GM19238 (cell line): ENCODE measurements around the gene KCNQ2.
"Not testable (repeated sequence)": the region's sequence is repeated elsewhere in the genome, so short reads cannot be mapped to it uniquely, and the experiment has no call there.

ENCODE experiments used
- DNase-seq: peaks from one replicate; pipeline ENCODE4 v3.0.0; 2011; ENCODE audit warnings: low spot score; ENCODE audit not compliant: insufficient read length

Gene KCNQ2

GRCh38 chr20:63471981-63472831, at the start of gene KCNQ2:
KCNQ2 (minus strand) TSS chr20:63472655; CDS start chr20:63472463, 192 bp downstream.
- no peak for DNase-seq

- no peak for DNase-seq
Observed at GRCh38 chr20:63521602-63522001, 49.1 kb upstream of the KCNQ2 start.

GRCh38 chr20:63520934-63521601, 48.6 kb upstream of the KCNQ2 start:
- peak; percentile 92 for DNase-seq

GRCh38 chr20:63520504-63520933, 48.1 kb upstream of the KCNQ2 start, which contains the start of gene PPDPF:
PPDPF (plus strand) TSS chr20:63520765; CDS start chr20:63521309, 544 bp downstream.
- DNase-seq: peak; percentile 96

GRCh38 chr20:63519668-63520503, 47.4 kb upstream of the KCNQ2 start:
- peak; percentile 70 for DNase-seq

- DNase-seq: no peak
Observed at GRCh38 chr20:63518946-63519667, 46.7 kb upstream of the KCNQ2 start.

GRCh38 chr20:63518351-63518861, 46.0 kb upstream of the KCNQ2 start:
- no peak for DNase-seq

- DNase-seq: no peak
Observed at GRCh38 chr20:63517376-63518309, 45.2 kb upstream of the KCNQ2 start.

- not testable (repeated sequence) for DNase-seq
Observed at GRCh38 chr20:63514520-63514919, 42.1 kb upstream of the KCNQ2 start.

- DNase-seq: no peak
Observed at GRCh38 chr20:63513207-63513606, 40.8 kb upstream of the KCNQ2 start.

- no peak for DNase-seq
Observed at GRCh38 chr20:63509088-63509564, 36.7 kb upstream of the KCNQ2 start.

- DNase-seq: no peak
Observed at GRCh38 chr20:63508072-63508768, 35.8 kb upstream of the KCNQ2 start.

GRCh38 chr20:63507083-63507743, 34.8 kb upstream of the KCNQ2 start:
- DNase-seq: no peak

GRCh38 chr20:63505723-63506122, 33.3 kb upstream of the KCNQ2 start:
- no peak for DNase-seq

GRCh38 chr20:63505281-63505680, 32.8 kb upstream of the KCNQ2 start:
- DNase-seq: no peak

- DNase-seq: no peak
Observed at GRCh38 chr20:63504642-63505041, 32.2 kb upstream of the KCNQ2 start.

GRCh38 chr20:63503524-63503923, 31.1 kb upstream of the KCNQ2 start:
- DNase-seq: no peak

- no peak for DNase-seq
Observed at GRCh38 chr20:63502671-63503172, 30.3 kb upstream of the KCNQ2 start.
